HuH-7.5 (cell line): ENCODE measurements around the gene MYO5A.
"Not testable (repeated sequence)": the region's sequence is repeated elsewhere in the genome, so short reads cannot be mapped to it uniquely, and the experiment has no call there.

Experiments
- DNase-seq: peaks from one replicate; pipeline ENCODE4 v3.0.0; 2011; ENCODE audit warnings: low spot score

MYO5A gene

GRCh38 chr15:52462806-52463360, 65.8 kb downstream of the MYO5A start:
- DNase-seq = no peak

- DNase-seq = not testable (repeated sequence)
These were observed 69.0 kb downstream of the MYO5A start for GRCh38 chr15:52459701-52460100.

- DNase-seq = not testable (repeated sequence)
These were observed 69.4 kb downstream of the MYO5A start for GRCh38 chr15:52459265-52459664.

GRCh38 chr15:52448011-52448890, 80.4 kb downstream of the MYO5A start:
- DNase-seq = no peak

- DNase-seq = no peak
These were observed 82.7 kb downstream of the MYO5A start for GRCh38 chr15:52445954-52446353.

GRCh38 chr15:52445553-52445952, 83.1 kb downstream of the MYO5A start:
- DNase-seq = no peak

- DNase-seq = not testable (repeated sequence)
These were observed 85.5 kb downstream of the MYO5A start for GRCh38 chr15:52443205-52443604.

GRCh38 chr15:52441841-52442240, 86.8 kb downstream of the MYO5A start:
- DNase-seq = no peak

- DNase-seq = no peak
These were observed 87.7 kb downstream of the MYO5A start for GRCh38 chr15:52440946-52441345.

- DNase-seq = no peak
These were observed 88.3 kb downstream of the MYO5A start for GRCh38 chr15:52440414-52440813.

- no peak for DNase-seq
These were observed 89.2 kb downstream of the MYO5A start for GRCh38 chr15:52439470-52439869.

- not testable (repeated sequence) for DNase-seq
These were observed 89.6 kb downstream of the MYO5A start for GRCh38 chr15:52439042-52439441.

GRCh38 chr15:52438047-52438446, 90.6 kb downstream of the MYO5A start:
- no peak for DNase-seq

GRCh38 chr15:52437646-52438045, 91.0 kb downstream of the MYO5A start:
- no peak for DNase-seq

- DNase-seq = no peak
These were observed 91.7 kb downstream of the MYO5A start for GRCh38 chr15:52436981-52437380.

GRCh38 chr15:52434885-52435284, 93.8 kb downstream of the MYO5A start:
- DNase-seq = no peak

- DNase-seq = no peak
These were observed 100.4 kb downstream of the MYO5A start for GRCh38 chr15:52428297-52428696.

GRCh38 chr15:52427804-52428203, 100.9 kb downstream of the MYO5A start:
- DNase-seq = peak; percentile 11

- DNase-seq = no peak
These were observed 103.7 kb downstream of the MYO5A start for GRCh38 chr15:52424856-52425431.

GRCh38 chr15:52423852-52424251, 104.8 kb downstream of the MYO5A start:
- no peak for DNase-seq

GRCh38 chr15:52422001-52422400, 106.7 kb downstream of the MYO5A start:
- no peak for DNase-seq

GRCh38 chr15:52421029-52421428, 107.7 kb downstream of the MYO5A start:
- no peak for DNase-seq

GRCh38 chr15:52419494-52419893, 109.2 kb downstream of the MYO5A start:
- DNase-seq = no peak
